Measurements from ENCODE around the gene RPS2. TPM values are rescaled to one million over a fixed set of nuclear protein-coding genes. Genes with fewer than 3 reads are reported as not detected.

Gene RPS2
- total and polyA plus RNA-seq, 2 donors = 2,266 to 2,485 TPM

- no peak for DNase-seq (ENCODE audit: low read depth in 6 of 9, low spot score in 9 of 9)
- peaks cover 40 to 54% of the 10 kb centered on the region in 2 donors for H3K27me3 ChIP-seq (ENCODE audit: control insufficient read depth in 2 of 2, insufficient read depth in 1 of 2, low read length in 1 of 2)
- H3K4me3 ChIP-seq (ENCODE audit: low read length in 2 of 2) = peak overlapping the region in 1 of 2 donors; percentile 57
- no peak overlapping the region for H3K27ac ChIP-seq (ENCODE audit: low read depth in 1 of 2, low read length in 1 of 2)
- H3K36me3 ChIP-seq (ENCODE audit: control insufficient read depth in 2 of 2, insufficient read depth in 2 of 2, low read length in 1 of 2) = peaks cover 8 to 13% of the 10 kb centered on the region in 2 donors
- H3K9me3 ChIP-seq (ENCODE audit: control insufficient read depth in 2 of 2, insufficient read depth in 1 of 2, low read length in 1 of 2) = peaks cover 1 to 13% of the 10 kb centered on the region in 2 donors
- peaks cover 13 to 19% of the 10 kb centered on the region in 2 donors for H3K4me1 ChIP-seq (ENCODE audit: control insufficient read depth in 2 of 2, insufficient read depth in 2 of 2, low read length in 2 of 2)
- 60% methylated on average over 50 of the region's 50 CpGs for WGBS
Measured at GRCh38 chr16:1992704-1993317, 28.2 kb upstream of the RPS2 start.

DNA sequence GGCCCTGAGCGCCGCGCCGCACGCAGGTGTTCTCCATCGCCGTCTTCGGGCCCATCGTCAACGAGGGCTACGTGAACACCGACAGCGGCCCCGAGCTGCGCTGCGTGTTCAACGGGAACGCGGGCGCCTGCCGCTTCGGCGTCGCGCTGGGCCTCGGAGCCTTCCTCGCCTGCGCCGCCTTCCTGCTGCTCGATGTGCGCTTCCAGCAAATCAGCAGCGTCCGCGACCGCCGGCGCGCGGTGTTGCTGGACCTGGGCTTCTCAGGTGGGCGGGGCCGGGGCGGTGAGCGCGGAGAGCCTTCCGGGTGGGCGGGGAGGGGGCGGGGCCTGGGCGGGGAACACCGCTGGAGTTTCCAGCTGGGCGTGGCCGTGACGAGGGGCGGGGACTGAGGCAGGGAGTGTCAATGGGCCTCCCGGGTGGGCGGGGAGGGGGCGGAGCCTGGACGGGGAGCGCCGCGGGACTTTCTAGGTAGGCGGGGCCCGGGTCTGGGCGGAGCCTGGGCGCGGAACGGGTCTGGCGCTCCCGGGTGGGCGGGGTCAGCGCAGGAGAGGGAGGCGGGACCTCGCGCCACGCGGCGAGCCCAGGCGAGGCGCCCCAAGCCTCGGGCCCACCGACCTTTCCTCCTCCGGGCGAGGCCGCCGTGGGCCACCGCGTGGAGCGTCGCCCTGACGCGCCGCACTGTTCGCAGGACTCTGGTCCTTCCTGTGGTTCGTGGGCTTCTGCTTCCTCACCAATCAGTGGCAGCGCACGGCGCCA, 27.5 kb upstream of the RPS2 start:
- Histone ChIP-seq H3K27me3 (ENCODE audit: control insufficient read depth in 2 of 2, insufficient read depth in 1 of 2, low read length in 1 of 2) (peaks cover 45 to 60% of the 10 kb centered on the region in 2 donors), H3K9me3 (ENCODE audit: control insufficient read depth in 2 of 2, insufficient read depth in 1 of 2, low read length in 1 of 2) (peaks cover 1 to 13% of the 10 kb centered on the region in 2 donors), H3K4me3 (ENCODE audit: low read length in 2 of 2) (peak overlapping the region; percentile 18 to 57), H3K27ac (ENCODE audit: low read depth in 1 of 2, low read length in 1 of 2) (peak overlapping the region in 1 of 2 donors; percentile 53), H3K36me3 (ENCODE audit: control insufficient read depth in 2 of 2, insufficient read depth in 2 of 2, low read length in 1 of 2) (peaks cover 2 to 6% of the 10 kb centered on the region in 2 donors), H3K4me1 (ENCODE audit: control insufficient read depth in 2 of 2, insufficient read depth in 2 of 2, low read length in 2 of 2) (peaks cover 13 to 19% of the 10 kb centered on the region in 2 donors)
- 4% methylated on average over 96 of the region's 96 CpGs for WGBS
- peak; percentile 62 to 93 (median 86) for DNase-seq (ENCODE audit: low read depth in 6 of 9, low spot score in 9 of 9)

DNA sequence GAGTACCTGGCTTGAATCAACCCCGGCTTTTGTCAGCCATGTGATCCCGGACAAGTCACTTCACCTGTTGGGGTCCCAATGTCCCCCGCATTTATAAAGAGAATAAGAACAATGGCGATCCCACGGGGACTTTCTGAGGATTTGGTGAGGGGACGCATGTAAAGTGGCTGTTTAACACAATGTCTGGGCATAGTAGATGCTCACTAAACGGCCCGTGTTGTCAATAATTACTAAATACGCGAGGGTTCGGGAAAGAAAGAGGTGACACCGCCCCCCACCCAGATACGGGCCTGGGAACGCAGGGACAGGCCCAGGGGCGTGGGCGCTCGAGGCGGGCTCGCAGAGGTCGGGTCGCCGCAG, 26.9 kb upstream of the RPS2 start:
- H3K27ac ChIP-seq (ENCODE audit: low read depth in 1 of 2, low read length in 1 of 2) = peak overlapping the region in 1 of 2 donors; percentile 53
- peaks cover 13 to 19% of the 10 kb centered on the region in 2 donors for H3K4me1 ChIP-seq (ENCODE audit: control insufficient read depth in 2 of 2, insufficient read depth in 2 of 2, low read length in 2 of 2)
- DNase-seq (ENCODE audit: low read depth in 6 of 9, low spot score in 9 of 9) = no peak
- WGBS = 15% methylated on average over 22 of the region's 22 CpGs
- H3K9me3 ChIP-seq (ENCODE audit: control insufficient read depth in 2 of 2, insufficient read depth in 1 of 2, low read length in 1 of 2) = peaks cover 1 to 13% of the 10 kb centered on the region in 2 donors
- peaks cover under 1 to 2% of the 10 kb centered on the region in 2 donors for H3K36me3 ChIP-seq (ENCODE audit: control insufficient read depth in 2 of 2, insufficient read depth in 2 of 2, low read length in 1 of 2)
- peaks cover 46 to 65% of the 10 kb centered on the region in 2 donors for H3K27me3 ChIP-seq (ENCODE audit: control insufficient read depth in 2 of 2, insufficient read depth in 1 of 2, low read length in 1 of 2)
- peak overlapping the region; percentile 18 to 57 for H3K4me3 ChIP-seq (ENCODE audit: low read length in 2 of 2)

DNA sequence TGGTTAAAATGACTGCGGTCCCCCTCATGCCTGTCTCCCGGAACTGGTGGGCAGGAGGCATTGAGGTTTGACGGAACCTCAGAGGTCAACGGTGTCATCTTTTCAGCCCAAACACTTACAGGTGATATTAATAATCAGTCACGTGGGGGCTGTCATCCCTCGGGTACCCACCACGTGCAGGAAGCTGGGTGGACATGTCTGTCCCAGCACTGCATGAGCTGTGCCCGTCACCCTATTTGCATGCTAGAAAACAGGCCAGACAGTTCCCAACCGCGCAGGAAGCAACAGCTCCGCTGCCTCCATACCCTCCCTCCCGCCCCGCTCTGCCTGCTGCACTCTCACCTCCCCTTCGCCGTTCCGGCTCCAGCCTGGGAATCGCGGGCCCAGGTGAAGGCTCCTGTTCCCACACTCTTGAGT, 26.5 kb upstream of the RPS2 start:
- Histone ChIP-seq H3K4me3 (ENCODE audit: low read length in 2 of 2) (peak overlapping the region; percentile 18 to 57), H3K27me3 (ENCODE audit: control insufficient read depth in 2 of 2, insufficient read depth in 1 of 2, low read length in 1 of 2) (peaks cover 46 to 65% of the 10 kb centered on the region in 2 donors), H3K27ac (ENCODE audit: low read depth in 1 of 2, low read length in 1 of 2) (no peak overlapping the region), H3K9me3 (ENCODE audit: control insufficient read depth in 2 of 2, insufficient read depth in 1 of 2, low read length in 1 of 2) (peaks cover 1 to 13% of the 10 kb centered on the region in 2 donors), H3K36me3 (ENCODE audit: control insufficient read depth in 2 of 2, insufficient read depth in 2 of 2, low read length in 1 of 2) (peaks cover 3 to 6% of the 10 kb centered on the region in 2 donors), H3K4me1 (ENCODE audit: control insufficient read depth in 2 of 2, insufficient read depth in 2 of 2, low read length in 2 of 2) (peaks cover 13 to 19% of the 10 kb centered on the region in 2 donors)
- peak in 1 of 9 donors; percentile 52 for DNase-seq (ENCODE audit: low read depth in 6 of 9, low spot score in 9 of 9)
- 3% methylated on average over 18 of the region's 18 CpGs for WGBS

GRCh38 chr16:1990351-1991134, 25.9 kb upstream of the RPS2 start:
- WGBS = 4% methylated on average over 50 of the region's 50 CpGs
- H3K27ac ChIP-seq (ENCODE audit: low read depth in 1 of 2, low read length in 1 of 2) = no peak overlapping the region
- DNase-seq (ENCODE audit: low read depth in 6 of 9, low spot score in 9 of 9) = no peak
- peak overlapping the region in 1 of 2 donors; percentile 38 for H3K4me3 ChIP-seq (ENCODE audit: low read length in 2 of 2)
- H3K27me3 ChIP-seq (ENCODE audit: control insufficient read depth in 2 of 2, insufficient read depth in 1 of 2, low read length in 1 of 2) = peaks cover 46 to 65% of the 10 kb centered on the region in 2 donors
- H3K36me3 ChIP-seq (ENCODE audit: control insufficient read depth in 2 of 2, insufficient read depth in 2 of 2, low read length in 1 of 2) = peaks cover 8 to 9% of the 10 kb centered on the region in 2 donors
- peaks cover 13 to 19% of the 10 kb centered on the region in 2 donors for H3K4me1 ChIP-seq (ENCODE audit: control insufficient read depth in 2 of 2, insufficient read depth in 2 of 2, low read length in 2 of 2)
- peaks cover 1 to 13% of the 10 kb centered on the region in 2 donors for H3K9me3 ChIP-seq (ENCODE audit: control insufficient read depth in 2 of 2, insufficient read depth in 1 of 2, low read length in 1 of 2)

DNA sequence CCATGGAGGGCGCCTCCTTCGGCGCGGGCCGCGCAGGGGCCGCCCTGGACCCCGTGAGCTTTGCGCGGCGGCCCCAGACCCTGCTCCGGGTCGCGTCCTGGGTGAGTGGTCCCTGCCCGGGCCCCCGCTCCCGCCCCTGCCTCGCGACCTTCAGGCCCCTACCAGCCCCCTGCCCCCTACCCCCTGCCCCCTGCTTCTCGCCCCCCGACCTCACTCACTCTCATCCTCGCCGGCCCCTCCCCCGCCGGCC, 25.4 kb upstream of the RPS2 start:
- Histone ChIP-seq H3K4me1 (ENCODE audit: control insufficient read depth in 2 of 2, insufficient read depth in 2 of 2, low read length in 2 of 2) (peaks cover 13 to 24% of the 10 kb centered on the region in 2 donors), H3K9me3 (ENCODE audit: control insufficient read depth in 2 of 2, insufficient read depth in 1 of 2, low read length in 1 of 2) (peaks cover 1 to 13% of the 10 kb centered on the region in 2 donors), H3K27me3 (ENCODE audit: control insufficient read depth in 2 of 2, insufficient read depth in 1 of 2, low read length in 1 of 2) (peaks cover 46 to 66% of the 10 kb centered on the region in 2 donors), H3K4me3 (ENCODE audit: low read length in 2 of 2) (peak overlapping the region in 1 of 2 donors; percentile 38), H3K36me3 (ENCODE audit: control insufficient read depth in 2 of 2, insufficient read depth in 2 of 2, low read length in 1 of 2) (peaks cover 8 to 9% of the 10 kb centered on the region in 2 donors), H3K27ac (ENCODE audit: low read depth in 1 of 2, low read length in 1 of 2) (no peak overlapping the region)
- no peak for DNase-seq (ENCODE audit: low read depth in 6 of 9, low spot score in 9 of 9)
- 3% methylated on average over 25 of the region's 25 CpGs for WGBS

GRCh38 chr16:1989209-1990100, 24.8 kb upstream of the RPS2 start, which contains the start of gene SYNGR3:
TSS of gene SYNGR3 (plus strand) at chr16:1989970. CDS start at chr16:1990103, 133 bp downstream.
- no peak for DNase-seq (ENCODE audit: low read depth in 6 of 9, low spot score in 9 of 9)
- WGBS = 10% methylated on average over 67 of the region's 67 CpGs
- Histone ChIP-seq H3K27me3 (ENCODE audit: control insufficient read depth in 2 of 2, insufficient read depth in 1 of 2, low read length in 1 of 2) (peaks cover 46 to 72% of the 10 kb centered on the region in 2 donors), H3K9me3 (ENCODE audit: control insufficient read depth in 2 of 2, insufficient read depth in 1 of 2, low read length in 1 of 2) (peaks cover 1 to 13% of the 10 kb centered on the region in 2 donors), H3K4me3 (ENCODE audit: low read length in 2 of 2) (peak within 1 kb of the TSS in 1 of 2 donors; percentile 38), H3K4me1 (ENCODE audit: control insufficient read depth in 2 of 2, insufficient read depth in 2 of 2, low read length in 2 of 2) (peaks cover 18 to 30% of the 10 kb centered on the region in 2 donors), H3K27ac (ENCODE audit: low read depth in 1 of 2, low read length in 1 of 2) (no peak within 1 kb of the TSS), H3K36me3 (ENCODE audit: control insufficient read depth in 2 of 2, insufficient read depth in 2 of 2, low read length in 1 of 2) (peaks cover 8 to 9% of the 10 kb centered on the region in 2 donors)

GRCh38 chr16:1987198-1987597, 22.6 kb upstream of the RPS2 start:
- no peak for DNase-seq (ENCODE audit: low read depth in 6 of 9, low spot score in 9 of 9)
- peaks cover 20 to 39% of the 10 kb centered on the region in 2 donors for H3K4me1 ChIP-seq (ENCODE audit: control insufficient read depth in 2 of 2, insufficient read depth in 2 of 2, low read length in 2 of 2)
- no peak overlapping the region for H3K4me3 ChIP-seq (ENCODE audit: low read length in 2 of 2)
- peaks cover 8 to 9% of the 10 kb centered on the region in 2 donors for H3K36me3 ChIP-seq (ENCODE audit: control insufficient read depth in 2 of 2, insufficient read depth in 2 of 2, low read length in 1 of 2)
- 98% methylated on average over 10 of the region's 10 CpGs for WGBS
- peaks cover 58 to 74% of the 10 kb centered on the region in 2 donors for H3K27me3 ChIP-seq (ENCODE audit: control insufficient read depth in 2 of 2, insufficient read depth in 1 of 2, low read length in 1 of 2)
- no peak overlapping the region for H3K27ac ChIP-seq (ENCODE audit: low read depth in 1 of 2, low read length in 1 of 2)
- peaks cover 0 to 16% of the 10 kb centered on the region in 2 donors for H3K9me3 ChIP-seq (ENCODE audit: control insufficient read depth in 2 of 2, insufficient read depth in 1 of 2, low read length in 1 of 2)
